Measurements from ENCODE around the gene ITGB6. TPM values are rescaled to one million over a fixed set of nuclear protein-coding genes. Genes with fewer than 3 reads are reported as not detected.

The ITGB6 gene
- polyA plus RNA-seq, 2 of the 4 experiments (the other 2 are of a cell fraction), result 4.2 to 5.0 TPM

DNA sequence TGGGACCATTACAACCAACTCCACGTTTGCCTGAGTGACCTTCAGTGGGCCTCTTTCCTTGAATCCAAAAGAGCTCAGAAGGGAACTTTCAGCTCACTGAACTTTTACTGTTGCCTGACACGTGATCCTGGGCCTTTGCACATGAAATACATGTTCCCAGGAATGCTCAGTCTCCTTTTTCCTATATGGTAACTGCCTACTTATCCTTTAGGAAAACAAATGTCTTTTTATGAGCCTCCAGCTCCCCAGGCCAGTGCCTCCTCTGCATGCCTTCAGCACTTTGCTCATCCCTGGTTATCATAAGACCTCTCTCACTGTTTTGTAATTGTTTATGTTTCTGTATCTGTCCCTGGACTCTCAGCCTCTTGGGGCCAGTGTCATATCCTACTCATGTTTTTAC lies 142.7 kb downstream of the ITGB6 start:
- no peak for ATAC-seq
- Histone ChIP-seq H3K4me3 (no peak overlapping the region), H3K9me3 (no peaks in the 10 kb centered on the region), H3K4me2 (no peak overlapping the region), H3K27ac (no peak overlapping the region), H3K4me1 (peaks cover 3% of the 10 kb centered on the region; the same call in 1 of the 3 replicates)
- no peak for TF ChIP-seq HES2 (IDR thresholded peaks at IDR 0.05)
- no peak for TF ChIP-seq EHF (CRISPR knock-in tag; IDR thresholded peaks at IDR 0.05)
- no peak for TF ChIP-seq RARB (CRISPR knock-in tag; IDR thresholded peaks at IDR 0.05)
- TF ChIP-seq HEYL (CRISPR knock-in tag; IDR thresholded peaks at IDR 0.05), result no peak
- no peak for TF ChIP-seq HOXA7 (CRISPR knock-in tag; IDR thresholded peaks at IDR 0.05)
- no peak for TF ChIP-seq FOSL2 (IDR thresholded peaks at IDR 0.05)
- TF ChIP-seq FOSL2 (CRISPR knock-in tag; IDR thresholded peaks at IDR 0.05), result no peak
- TF ChIP-seq KDM1A (IDR thresholded peaks at IDR 0.05; ENCODE audit: low read depth), result no peak
- no peak for TF ChIP-seq NPAS2 (CRISPR knock-in tag; IDR thresholded peaks at IDR 0.05; ENCODE audit: borderline replicate concordance)
- no peak for TF ChIP-seq FOXS1 (CRISPR knock-in tag; IDR thresholded peaks at IDR 0.05)
- TF ChIP-seq CHD2 (IDR thresholded peaks at IDR 0.05; ENCODE audit: low read length, partially characterized antibody), result no peak
- TF ChIP-seq KDM5A (IDR thresholded peaks at IDR 0.05), result no peak
- no peak for TF ChIP-seq SMC3 (IDR thresholded peaks at IDR 0.05)
- TF ChIP-seq, protein P1, sequence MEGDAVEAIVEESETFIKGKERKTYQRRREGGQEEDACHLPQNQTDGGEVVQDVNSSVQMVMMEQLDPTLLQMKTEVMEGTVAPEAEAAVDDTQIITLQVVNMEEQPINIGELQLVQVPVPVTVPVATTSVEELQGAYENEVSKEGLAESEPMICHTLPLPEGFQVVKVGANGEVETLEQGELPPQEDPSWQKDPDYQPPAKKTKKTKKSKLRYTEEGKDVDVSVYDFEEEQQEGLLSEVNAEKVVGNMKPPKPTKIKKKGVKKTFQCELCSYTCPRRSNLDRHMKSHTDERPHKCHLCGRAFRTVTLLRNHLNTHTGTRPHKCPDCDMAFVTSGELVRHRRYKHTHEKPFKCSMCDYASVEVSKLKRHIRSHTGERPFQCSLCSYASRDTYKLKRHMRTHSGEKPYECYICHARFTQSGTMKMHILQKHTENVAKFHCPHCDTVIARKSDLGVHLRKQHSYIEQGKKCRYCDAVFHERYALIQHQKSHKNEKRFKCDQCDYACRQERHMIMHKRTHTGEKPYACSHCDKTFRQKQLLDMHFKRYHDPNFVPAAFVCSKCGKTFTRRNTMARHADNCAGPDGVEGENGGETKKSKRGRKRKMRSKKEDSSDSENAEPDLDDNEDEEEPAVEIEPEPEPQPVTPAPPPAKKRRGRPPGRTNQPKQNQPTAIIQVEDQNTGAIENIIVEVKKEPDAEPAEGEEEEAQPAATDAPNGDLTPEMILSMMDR (IDR thresholded peaks at IDR 0.05), result no peak
- TF ChIP-seq, protein P2, sequence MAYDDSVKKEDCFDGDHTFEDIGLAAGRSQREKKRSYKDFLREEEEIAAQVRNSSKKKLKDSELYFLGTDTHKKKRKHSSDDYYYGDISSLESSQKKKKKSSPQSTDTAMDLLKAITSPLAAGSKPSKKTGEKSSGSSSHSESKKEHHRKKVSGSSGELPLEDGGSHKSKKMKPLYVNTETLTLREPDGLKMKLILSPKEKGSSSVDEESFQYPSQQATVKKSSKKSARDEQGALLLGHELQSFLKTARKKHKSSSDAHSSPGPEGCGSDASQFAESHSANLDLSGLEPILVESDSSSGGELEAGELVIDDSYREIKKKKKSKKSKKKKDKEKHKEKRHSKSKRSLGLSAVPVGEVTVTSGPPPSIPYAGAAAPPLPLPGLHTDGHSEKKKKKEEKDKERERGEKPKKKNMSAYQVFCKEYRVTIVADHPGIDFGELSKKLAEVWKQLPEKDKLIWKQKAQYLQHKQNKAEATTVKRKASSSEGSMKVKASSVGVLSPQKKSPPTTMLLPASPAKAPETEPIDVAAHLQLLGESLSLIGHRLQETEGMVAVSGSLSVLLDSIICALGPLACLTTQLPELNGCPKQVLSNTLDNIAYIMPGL (CRISPR knock-in tag; IDR thresholded peaks at IDR 0.05; ENCODE audit: borderline replicate concordance), result no peak
- ChIA-PET CTCF (no interaction called here), POLR2A (no interaction called here)
- no peak for FAIRE-seq
- 55% methylated on average over 2 of the region's 2 CpGs for WGBS (ENCODE audit: missing lambda C conversion rate)
- no peak for DNase-seq (ENCODE audit: low read depth in 1 of 2, low spot score in 1 of 2)

DNA sequence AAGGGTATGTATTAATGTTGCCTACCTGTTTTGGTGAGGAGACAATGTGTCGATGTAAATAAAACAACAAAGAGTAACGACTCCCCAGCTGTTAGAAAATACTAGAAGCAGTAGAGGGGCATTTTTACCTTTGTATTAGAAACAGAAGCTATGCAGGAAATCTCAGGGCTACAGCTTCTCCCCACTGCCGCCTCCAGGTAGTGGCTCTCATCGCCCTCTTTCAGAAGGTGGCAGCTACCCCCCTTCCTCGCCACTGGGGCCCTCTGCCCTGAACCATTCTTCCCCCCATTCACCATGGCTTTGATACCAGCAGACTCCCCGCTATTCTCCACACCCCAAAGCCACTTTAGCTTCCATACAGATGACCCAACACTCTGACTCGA lies 144.4 kb downstream of the ITGB6 start:
- no peak overlapping the region for H3K4me3 ChIP-seq
- ATAC-seq, result no peak
- ChIA-PET CTCF (interaction anchor here (1.0 to 2.0 kb wide), 4 partner anchors 9 to 19 kb away, joined by 3 to 4 read pairs (median 3); no protein-coding TSS in a partner anchor), POLR2A (no interaction called here)
- H3K9me3 ChIP-seq, result no peaks in the 10 kb centered on the region
- H3K4me2 ChIP-seq, result no peak overlapping the region
- no peak for FAIRE-seq
- no peak for DNase-seq (ENCODE audit: low read depth in 1 of 2, low spot score in 1 of 2)
- H3K4me1 ChIP-seq, result no peaks in the 10 kb centered on the region
- WGBS (ENCODE audit: missing lambda C conversion rate), result 84% methylated on average over 7 of the region's 7 CpGs
- TF ChIP-seq HEYL (CRISPR knock-in tag; IDR thresholded peaks at IDR 0.05) (no peak), RNF2 (IDR thresholded peaks at IDR 0.05; ENCODE audit: borderline replicate concordance, low read depth) (no peak), MAX (IDR thresholded peaks at IDR 0.05) (no peak), TFCP2L1 (CRISPR knock-in tag; IDR thresholded peaks at IDR 0.05) (no peak)
- TF ChIP-seq, protein P1 (IDR thresholded peaks at IDR 0.05), result no peak
- TF ChIP-seq, protein P2 (CRISPR knock-in tag; IDR thresholded peaks at IDR 0.05; ENCODE audit: borderline replicate concordance), result no peak
- no peak overlapping the region for H3K27ac ChIP-seq

Measured in A549 (cell line).